ELR (cell line): ENCODE results near the gene STX4.

Source experiments
- DNase-seq: peaks from one replicate; pipeline ENCODE4 v3.0.0-alpha.2; 2015; ENCODE audit warnings: low read depth

Gene STX4

DNA sequence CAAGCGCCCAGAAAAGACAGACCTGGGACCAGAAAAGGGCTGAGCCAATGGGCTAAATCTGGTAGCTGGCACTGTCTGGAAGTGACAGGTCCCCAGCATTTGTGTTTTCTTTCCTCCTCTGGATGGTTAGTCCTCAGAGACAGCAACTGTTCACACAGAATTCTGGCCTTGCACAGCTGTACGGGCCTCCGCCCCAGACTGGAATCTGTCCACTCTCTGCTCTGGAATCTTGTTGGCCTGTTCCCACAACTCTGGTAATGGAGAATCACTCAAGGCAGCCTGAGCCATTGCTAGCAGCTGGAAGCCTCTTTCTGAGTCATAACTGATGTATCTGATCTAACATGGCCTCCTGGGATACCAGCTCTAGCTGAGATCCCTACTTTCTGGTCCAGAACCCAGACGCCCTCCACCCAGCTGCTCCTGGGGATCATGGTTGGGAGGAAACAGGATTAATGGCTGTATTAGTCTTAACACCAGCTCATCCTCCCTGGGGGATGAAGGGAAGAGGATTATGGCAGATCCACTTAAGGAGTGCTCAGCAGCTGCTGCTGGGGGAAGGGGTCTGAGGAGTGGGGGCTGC, 31.6 kb downstream of the STX4 start:
- DNase-seq = peak; percentile 95

- DNase-seq = no peak
These were observed 34.0 kb downstream of the STX4 start for GRCh38 chr16:31067342-31067741.

DNA sequence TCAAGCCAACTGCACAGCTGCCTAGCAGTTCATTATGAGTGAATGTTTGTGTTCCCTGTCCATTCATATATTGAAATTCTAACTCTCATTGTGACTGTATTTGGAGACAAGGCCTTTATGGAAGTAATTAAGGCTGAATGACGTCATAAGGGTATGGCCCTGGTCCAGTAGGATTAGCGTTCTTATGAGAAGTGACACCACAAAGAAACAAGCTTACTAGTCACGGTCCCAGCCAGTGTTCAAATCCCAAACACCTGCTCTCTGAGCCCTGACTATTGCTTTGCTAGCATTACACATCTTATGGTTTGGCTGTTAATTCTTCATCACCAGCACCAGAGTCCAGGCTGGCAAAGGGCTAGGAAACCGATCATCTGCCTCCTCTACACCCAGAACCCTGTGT, 38.5 kb downstream of the STX4 start:
- peak; percentile 60 for DNase-seq

GRCh38 chr16:31072540-31073141, 39.3 kb downstream of the STX4 start:
- peak; percentile 65 for DNase-seq

DNA sequence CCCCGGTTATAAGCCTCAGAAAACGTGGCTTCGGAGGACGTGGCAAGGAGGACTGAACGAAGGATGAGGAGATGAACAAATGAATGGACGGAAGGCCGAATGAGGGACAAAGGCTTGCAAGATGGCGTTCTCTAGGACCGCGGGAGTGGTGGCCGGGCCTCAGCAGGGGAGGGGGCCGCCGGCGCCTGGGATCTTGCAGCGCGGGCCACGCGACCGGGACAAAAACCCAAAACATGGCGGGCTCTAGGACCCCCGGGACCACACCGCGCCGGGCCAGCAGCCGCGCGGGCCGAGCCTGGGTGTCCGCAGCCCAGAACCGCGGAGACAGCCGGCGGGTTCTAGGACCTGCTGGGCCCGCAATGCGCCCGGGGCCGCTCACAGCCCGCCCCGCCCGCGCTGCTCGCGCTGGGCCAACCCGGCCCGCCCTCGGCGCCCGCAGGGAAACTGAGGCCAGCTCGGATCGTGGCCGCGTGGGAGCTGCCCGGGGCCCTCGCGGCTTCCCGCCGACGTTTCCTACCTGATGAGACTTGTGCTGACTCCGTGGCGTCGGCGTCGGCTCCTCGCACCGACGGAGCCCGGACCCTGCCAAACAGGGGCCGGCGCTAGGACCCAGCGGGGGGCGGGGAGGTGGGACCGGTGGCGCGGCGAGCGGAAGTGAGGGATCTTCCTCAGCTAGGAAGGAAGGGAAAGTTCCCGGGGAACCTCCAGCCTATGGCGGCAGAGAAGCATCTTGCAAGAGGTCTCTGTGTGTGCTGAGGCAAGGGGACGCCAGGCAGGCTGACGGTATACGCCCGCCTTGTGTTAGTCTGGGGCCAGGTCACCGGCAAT, 40.0 kb downstream of the STX4 start:
- peak; percentile 93 for DNase-seq

DNA sequence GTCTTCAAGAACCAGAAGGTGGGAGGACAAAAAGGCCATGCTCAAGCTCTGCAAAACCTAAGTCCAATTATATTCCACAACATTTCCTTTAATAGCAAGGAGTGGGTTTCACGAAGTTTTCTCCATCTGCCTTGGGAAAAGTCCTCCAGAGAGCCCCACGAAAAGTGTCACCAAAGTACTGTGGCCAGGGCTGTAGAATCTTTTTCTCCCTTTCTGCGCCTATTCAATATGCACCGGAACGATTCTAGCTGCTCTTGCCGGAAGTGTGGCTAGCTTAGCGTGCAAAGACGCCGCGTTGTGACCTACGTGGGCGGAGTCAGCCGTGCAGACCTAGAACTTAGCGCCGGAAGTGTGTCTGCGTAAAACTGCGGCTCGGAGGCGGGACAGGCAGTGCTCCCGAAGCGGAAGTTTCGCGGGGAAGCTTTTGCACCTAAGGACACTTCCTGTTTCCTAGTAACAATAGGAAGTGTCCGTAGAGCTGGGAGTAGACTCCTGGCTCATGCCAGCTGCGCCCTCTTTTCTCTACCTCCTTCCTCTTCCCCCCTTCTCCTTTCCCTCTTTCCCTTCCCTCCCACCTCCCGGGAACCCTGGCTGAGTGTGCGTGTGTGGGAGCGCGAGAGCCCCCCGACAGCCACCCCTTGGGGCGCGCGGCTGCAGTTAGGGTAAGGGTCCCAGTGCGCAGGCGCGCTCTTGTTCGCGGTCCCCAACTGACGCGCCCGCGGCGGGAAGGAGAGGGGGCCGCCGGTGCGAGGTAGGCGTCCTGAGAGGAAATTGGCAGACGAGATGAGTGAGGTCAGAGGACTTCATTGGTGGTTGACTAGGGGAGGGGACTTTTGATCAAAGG, 40.8 kb downstream of the STX4 start, which contains the start of the genes ZNF646 and ZNF668:
Gene ZNF646, plus strand, starts transcription at position 453 of the 844 bp plus-strand sequence. CDS start 1,903 bp downstream, outside the sequence.
Gene ZNF668, minus strand, starts transcription at position 271 of the 844 bp plus-strand sequence. CDS start 9,781 bp downstream, outside the sequence.
- DNase-seq = peak; percentile 100

DNA sequence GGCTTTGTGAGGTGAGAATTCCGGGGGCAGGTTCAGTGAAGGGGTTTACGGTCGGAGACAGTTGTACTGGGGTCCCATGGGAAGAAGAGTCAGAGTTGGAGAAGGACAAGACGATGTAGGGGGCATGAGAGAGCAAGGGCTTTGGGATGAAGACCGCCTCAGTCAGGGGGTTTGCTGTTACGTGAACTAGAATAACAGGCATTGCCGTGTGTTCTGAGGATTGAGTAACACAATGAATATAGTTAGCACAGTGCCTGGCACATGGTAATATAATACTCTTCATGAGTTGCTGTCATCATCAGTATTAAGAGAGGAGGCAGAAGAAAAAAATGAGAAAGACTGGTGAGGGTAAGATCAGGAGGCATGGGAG, 41.4 kb downstream of the STX4 start:
- no peak for DNase-seq

- DNase-seq = no peak
These were observed 43.0 kb downstream of the STX4 start for GRCh38 chr16:31076319-31076718.

- DNase-seq = no peak
These were observed 43.7 kb downstream of the STX4 start for GRCh38 chr16:31077024-31077423.

- DNase-seq = no peak
These were observed 44.4 kb downstream of the STX4 start for GRCh38 chr16:31077592-31078396.

GRCh38 chr16:31078597-31079341, 45.4 kb downstream of the STX4 start:
- DNase-seq = no peak

DNA sequence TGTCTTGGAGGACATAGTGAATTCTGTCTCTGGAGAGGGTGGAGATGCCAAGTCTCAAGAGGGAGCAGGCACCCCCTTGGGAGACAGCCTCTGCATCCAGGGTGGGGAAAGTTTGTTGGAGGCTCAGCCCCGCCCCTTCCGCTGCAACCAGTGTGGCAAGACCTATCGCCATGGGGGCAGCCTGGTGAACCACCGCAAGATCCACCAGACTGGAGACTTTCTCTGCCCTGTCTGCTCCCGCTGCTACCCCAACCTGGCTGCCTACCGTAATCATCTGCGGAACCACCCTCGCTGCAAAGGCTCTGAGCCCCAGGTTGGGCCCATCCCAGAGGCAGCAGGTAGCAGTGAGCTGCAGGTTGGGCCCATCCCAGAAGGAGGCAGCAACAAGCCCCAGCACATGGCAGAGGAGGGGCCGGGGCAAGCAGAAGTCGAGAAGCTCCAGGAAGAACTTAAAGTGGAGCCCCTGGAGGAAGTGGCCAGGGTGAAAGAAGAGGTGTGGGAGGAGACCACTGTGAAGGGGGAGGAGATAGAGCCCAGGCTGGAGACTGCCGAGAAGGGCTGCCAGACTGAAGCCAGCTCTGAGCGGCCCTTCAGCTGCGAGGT, 46.1 kb downstream of the STX4 start:
- no peak for DNase-seq

DNA sequence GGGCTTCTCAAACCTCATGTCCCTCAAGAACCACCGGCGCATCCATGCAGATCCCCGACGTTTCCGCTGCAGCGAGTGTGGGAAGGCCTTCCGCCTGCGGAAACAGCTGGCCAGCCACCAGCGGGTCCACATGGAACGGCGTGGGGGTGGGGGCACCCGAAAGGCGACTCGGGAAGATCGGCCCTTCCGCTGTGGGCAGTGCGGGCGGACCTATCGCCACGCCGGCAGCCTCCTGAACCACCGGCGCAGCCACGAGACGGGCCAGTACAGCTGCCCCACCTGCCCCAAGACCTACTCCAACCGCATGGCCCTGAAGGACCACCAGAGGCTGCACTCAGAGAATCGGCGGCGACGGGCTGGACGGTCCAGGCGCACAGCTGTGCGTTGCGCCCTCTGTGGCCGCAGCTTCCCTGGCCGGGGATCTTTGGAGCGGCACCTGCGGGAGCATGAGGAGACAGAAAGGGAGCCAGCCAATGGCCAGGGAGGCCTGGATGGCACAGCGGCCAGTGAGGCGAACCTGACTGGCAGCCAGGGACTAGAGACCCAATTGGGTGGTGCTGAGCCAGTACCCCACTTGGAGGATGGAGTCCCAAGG, 46.8 kb downstream of the STX4 start:
- no peak for DNase-seq

- DNase-seq = no peak
These were observed 47.5 kb downstream of the STX4 start for GRCh38 chr16:31080756-31081419.

DNA sequence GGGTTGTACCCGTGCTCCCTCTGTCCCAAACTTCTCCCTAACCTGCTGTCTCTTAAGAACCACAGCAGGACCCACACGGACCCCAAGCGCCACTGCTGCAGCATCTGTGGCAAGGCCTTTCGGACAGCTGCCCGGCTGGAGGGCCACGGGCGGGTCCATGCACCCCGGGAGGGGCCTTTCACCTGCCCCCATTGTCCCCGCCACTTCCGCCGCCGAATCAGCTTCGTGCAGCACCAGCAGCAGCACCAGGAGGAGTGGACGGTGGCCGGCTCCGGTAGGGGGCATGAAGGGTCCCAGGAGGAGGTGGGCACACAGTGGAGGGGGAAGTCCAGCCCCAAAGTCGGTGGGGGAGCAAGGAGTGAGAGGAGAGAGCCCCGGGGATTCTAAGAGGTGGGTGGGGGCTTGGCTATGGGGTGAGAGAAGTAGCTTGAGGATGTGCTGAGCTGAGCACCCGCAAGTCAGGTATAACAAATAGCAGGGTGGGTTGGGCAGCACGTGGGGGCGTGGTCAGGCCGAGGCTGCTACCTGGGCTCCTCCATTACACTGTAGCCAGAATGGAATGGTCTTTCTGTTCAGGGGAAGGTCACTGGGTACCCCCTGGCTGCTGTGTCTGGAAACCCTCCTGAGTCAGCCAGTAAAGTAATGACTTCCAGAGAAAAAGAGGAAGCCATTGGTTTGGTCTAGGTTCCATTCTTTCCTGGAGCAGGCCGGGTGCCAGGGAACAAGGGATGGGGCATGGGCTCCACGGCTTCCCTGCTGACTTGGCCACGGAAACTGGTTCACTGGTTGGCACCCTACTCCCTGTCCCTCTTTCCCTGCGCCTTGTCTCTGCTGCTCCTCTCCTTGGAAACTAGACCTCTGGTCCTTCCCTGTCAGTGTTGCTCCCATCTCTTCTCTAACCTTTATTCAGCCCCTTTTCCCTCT, 48.3 kb downstream of the STX4 start:
- DNase-seq = no peak

- no peak for DNase-seq
These were observed 49.1 kb downstream of the STX4 start for GRCh38 chr16:31082368-31083045.

DNA sequence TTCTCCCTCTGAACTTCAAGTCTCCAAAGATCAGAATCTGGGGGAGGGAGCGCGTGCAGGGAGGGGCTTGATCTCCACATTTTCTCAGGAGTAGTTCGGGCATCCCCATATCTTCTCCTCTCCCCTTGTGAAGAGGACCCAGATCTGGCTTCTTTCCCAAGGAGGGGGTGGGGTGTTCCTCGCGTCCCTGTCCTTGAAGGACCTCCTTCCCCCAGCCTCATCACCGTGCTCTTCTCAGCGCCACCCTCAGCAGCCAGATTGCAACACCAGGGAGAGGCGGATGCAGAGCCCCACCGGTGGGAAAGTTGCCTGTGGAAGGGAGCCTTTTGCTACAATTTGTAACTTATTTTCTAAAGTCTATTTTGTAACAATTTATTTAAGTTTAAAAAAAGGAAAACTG, 49.7 kb downstream of the STX4 start:
- no peak for DNase-seq

DNA sequence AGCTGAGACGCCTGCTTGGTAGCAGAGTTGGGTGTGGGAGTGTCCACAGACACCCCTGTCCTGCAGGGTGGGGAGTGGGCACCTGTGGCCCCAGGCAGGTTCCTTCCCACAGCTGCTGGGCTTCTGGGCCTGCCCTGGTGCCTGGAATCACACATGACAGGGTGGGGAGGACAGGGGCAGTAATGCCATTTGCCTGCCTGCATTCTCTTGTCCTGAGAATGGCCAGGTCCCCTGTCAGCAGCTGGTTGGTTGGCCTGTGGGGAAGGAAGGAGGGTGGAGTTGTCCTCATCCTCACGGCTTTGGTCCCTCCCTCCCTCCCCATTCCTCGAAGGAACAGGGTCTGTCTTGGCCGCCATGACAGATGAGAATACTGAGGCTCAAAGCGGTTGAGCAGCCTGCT, 50.2 kb downstream of the STX4 start:
- DNase-seq = no peak
